Measurements from ENCODE around the gene GCLC. TPM values are rescaled to one million over a fixed set of nuclear protein-coding genes. Genes with fewer than 3 reads are reported as not detected.

The GCLC gene
- total and polyA plus RNA-seq, 9 of the 15 experiments (the other 6 are each of a cell fraction or from before 2014, with no cell fraction given): 3.9 to 20.0 (median 9.4) TPM

DNA sequence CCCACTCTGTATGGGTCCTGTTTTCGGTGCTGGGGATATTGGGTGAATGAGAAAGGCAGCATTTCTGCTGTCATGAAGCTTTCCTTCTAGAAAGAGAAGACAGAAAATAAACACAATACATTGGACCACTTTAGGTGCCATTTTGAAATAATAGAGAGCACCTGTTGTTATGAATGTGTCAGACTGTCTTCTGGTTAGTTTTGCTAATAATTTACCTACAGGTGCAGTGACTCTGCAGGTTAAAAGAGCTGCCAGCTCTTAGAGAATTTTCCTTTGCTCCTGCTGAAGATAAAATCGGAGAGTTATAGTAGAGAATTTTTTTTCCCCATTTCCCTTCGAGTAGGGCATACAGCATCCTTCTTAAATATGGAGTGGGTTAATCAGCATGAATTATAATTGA, 21.9 kb upstream of the GCLC start (continued):
- TF ChIP-seq RERE (CRISPR knock-in tag; IDR thresholded peaks at IDR 0.05; ENCODE audit: borderline replicate concordance) (no peak), ZNF12 (CRISPR knock-in tag; IDR thresholded peaks at IDR 0.05) (no peak), GABPB2 (CRISPR knock-in tag; conservative IDR thresholded peaks at IDR 0.05) (no peak)

DNA sequence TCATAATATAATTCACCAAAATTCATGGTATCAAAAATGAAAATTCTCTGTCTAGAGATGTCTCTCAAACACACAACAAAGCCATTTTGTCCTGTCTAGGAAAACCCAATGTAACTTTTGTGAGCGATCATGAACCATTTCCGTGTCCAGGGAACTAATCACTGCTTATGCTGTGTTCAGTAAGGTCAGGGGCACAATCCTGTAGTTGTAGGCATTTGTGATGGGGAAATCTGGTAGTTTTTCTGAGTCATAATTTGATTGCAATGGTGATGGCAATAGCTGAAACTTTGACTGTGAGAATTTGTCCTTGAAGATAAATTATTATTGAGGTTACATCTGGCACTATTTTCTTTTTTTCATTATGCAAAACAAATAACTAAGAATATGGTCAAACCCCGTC, 21.0 kb upstream of the GCLC start:
- WGBS (ENCODE audit: insufficient coverage, low coverage, missing lambda C conversion rate): 1% methylated on average over 3 of the region's 3 CpGs
- POLR2A ChIA-PET: no interaction called here
- no peak for TF ChIP-seq E2F6 (IDR thresholded peaks at IDR 0.05; ENCODE audit: borderline replicate concordance in 1 of 2, extremely low read depth in 1 of 2, insufficient read depth in 1 of 2, insufficient read length in 1 of 2, low read depth in 1 of 2, low read length in 1 of 2, poor library complexity in 1 of 2, severe bottlenecking in 1 of 2)
- no peak for TF ChIP-seq ZNF124 (CRISPR knock-in tag; IDR thresholded peaks at IDR 0.05)

More for the DNA sequence above, 21.0 kb upstream of the GCLC start:
- intact Hi-C loops (cut with micrococcal nuclease) (no loop called here), in situ Hi-C loops (cut with MboI) (no loop called here)
- Histone ChIP-seq H3K9me1 (ENCODE audit: control insufficient read depth, insufficient read depth, low read length) (no peaks in the 10 kb centered on the region), H3K9ac (ENCODE audit: insufficient read depth in 1 of 2, low read depth in 2 of 2, low read length in 2 of 2) (no peak overlapping the region), H3K9me3 (replicated peaks; ENCODE audit: control insufficient read depth, insufficient read depth, low read depth, low read length) (no peaks in the 10 kb centered on the region), H3K27me3 (ENCODE audit: control insufficient read depth in 2 of 2, insufficient read depth in 2 of 2, low read length in 2 of 2) (0 out of 5 replicates have a peak, but pooled peaks cover 0 to 2% of the 10 kb centered on the region in 2 experiments), H3K36me3 (ENCODE audit: control insufficient read depth, insufficient read depth, low read length) (no peaks in the 10 kb centered on the region), H3K4me1 (replicated peaks in 1 of 2; ENCODE audit: control insufficient read depth in 2 of 2, insufficient read depth in 2 of 2, low read length in 2 of 2) (no peaks in the 10 kb centered on the region), H3K4me3 (no peak overlapping the region), H3K4me2 (ENCODE audit: insufficient read depth, low read length) (no peak overlapping the region), H2AFZ (ENCODE audit: low read depth, low read length) (no peak overlapping the region), H3K79me2 (ENCODE audit: control insufficient read depth, insufficient read depth, low read length) (no peaks in the 10 kb centered on the region), H3K27ac (ENCODE audit: extremely low read depth, low read depth, low read length) (no peak overlapping the region), H4K20me1 (replicated peaks; ENCODE audit: control insufficient read depth, insufficient read depth, low read length) (no peaks in the 10 kb centered on the region)
- DNase-seq (ENCODE audit: extremely low read depth in 1 of 4, low spot score in 3 of 4) (no peak), FAIRE-seq (no peak), ATAC-seq (no peak)
- CTCF ChIA-PET (ENCODE audit: low intra/inter-chr PET ratio): no interaction called here
- BruUV-seq (replicated peaks): no TSS peak

Data from K562 (cell line).